ENCODE data around the gene NRAP.

- no peak for TF ChIP-seq POLR2A (IDR thresholded peaks at IDR 0.05; ENCODE audit: low read depth, low read length)
- TF ChIP-seq, protein P1, sequence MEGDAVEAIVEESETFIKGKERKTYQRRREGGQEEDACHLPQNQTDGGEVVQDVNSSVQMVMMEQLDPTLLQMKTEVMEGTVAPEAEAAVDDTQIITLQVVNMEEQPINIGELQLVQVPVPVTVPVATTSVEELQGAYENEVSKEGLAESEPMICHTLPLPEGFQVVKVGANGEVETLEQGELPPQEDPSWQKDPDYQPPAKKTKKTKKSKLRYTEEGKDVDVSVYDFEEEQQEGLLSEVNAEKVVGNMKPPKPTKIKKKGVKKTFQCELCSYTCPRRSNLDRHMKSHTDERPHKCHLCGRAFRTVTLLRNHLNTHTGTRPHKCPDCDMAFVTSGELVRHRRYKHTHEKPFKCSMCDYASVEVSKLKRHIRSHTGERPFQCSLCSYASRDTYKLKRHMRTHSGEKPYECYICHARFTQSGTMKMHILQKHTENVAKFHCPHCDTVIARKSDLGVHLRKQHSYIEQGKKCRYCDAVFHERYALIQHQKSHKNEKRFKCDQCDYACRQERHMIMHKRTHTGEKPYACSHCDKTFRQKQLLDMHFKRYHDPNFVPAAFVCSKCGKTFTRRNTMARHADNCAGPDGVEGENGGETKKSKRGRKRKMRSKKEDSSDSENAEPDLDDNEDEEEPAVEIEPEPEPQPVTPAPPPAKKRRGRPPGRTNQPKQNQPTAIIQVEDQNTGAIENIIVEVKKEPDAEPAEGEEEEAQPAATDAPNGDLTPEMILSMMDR (conservative IDR thresholded peaks at IDR 0.05; ENCODE audit: low read depth, low read length): no peak
Measured at GRCh38 chr10:113581092-113581491, 82.7 kb downstream of the NRAP start.
